Hepatocyte (in vitro differentiated cells): ENCODE data around the gene LY6G5B.

Experiments
- EZH2 ChIP-seq: fragments of 200-600 bp; sonication (generic); IDR thresholded peaks from 2 replicates; pipeline ENCODE4 v1.6.1; 2016; ENCODE audit warnings: antibody characterized with exemption, mild to moderate bottlenecking, borderline replicate concordance
- TF ChIP-seq, protein P1 (sequence below): fragments of 200-600 bp; sonication (generic); IDR thresholded peaks from 2 replicates; pipeline ENCODE4 v1.5.1; 2016; ENCODE audit warnings: antibody characterized with exemption, mild to moderate bottlenecking; ENCODE audit not compliant: poor library complexity

DNA sequence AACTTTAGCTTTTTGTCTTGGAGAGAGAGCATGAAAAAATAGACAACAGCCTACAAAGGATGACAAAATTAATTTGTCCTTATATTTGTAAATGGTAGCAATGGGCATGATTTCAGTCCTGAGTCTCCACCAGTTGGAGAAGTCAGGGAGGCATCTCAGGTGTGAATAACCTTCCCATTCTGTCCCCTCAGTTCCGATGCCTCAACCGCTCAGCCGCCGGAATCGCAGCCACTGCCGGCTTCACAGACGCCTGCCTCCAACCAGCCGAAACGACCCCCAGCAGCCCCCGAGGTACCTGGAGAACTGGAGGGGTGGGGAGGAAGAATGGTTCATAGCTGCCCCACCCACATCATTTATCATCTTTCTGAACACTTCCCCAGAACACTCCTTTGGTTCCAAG lies 45.7 kb upstream of the LY6G5B start:
- TF ChIP-seq, protein P1, sequence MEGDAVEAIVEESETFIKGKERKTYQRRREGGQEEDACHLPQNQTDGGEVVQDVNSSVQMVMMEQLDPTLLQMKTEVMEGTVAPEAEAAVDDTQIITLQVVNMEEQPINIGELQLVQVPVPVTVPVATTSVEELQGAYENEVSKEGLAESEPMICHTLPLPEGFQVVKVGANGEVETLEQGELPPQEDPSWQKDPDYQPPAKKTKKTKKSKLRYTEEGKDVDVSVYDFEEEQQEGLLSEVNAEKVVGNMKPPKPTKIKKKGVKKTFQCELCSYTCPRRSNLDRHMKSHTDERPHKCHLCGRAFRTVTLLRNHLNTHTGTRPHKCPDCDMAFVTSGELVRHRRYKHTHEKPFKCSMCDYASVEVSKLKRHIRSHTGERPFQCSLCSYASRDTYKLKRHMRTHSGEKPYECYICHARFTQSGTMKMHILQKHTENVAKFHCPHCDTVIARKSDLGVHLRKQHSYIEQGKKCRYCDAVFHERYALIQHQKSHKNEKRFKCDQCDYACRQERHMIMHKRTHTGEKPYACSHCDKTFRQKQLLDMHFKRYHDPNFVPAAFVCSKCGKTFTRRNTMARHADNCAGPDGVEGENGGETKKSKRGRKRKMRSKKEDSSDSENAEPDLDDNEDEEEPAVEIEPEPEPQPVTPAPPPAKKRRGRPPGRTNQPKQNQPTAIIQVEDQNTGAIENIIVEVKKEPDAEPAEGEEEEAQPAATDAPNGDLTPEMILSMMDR, result no peak
- TF ChIP-seq EZH2, result no peak
